HG02852 (cell line): Measurements from ENCODE around the gene OXCT1.
"Not testable (repeated sequence)": the region's sequence is repeated elsewhere in the genome, so short reads cannot be mapped to it uniquely, and the experiment has no call there.

ENCODE experiments used
- ATAC-seq: cut with Tn5 transposase; IDR thresholded peaks from one replicate; pipeline ENCODE4 v1.9.1; 2021; ENCODE audit warnings: mild to moderate bottlenecking, moderate library complexity; ENCODE audit not compliant: unreplicated experiment

The OXCT1 gene

GRCh38 chr5:41728281-41728680 is 141.9 kb downstream of the OXCT1 start:
- no peak for ATAC-seq

DNA sequence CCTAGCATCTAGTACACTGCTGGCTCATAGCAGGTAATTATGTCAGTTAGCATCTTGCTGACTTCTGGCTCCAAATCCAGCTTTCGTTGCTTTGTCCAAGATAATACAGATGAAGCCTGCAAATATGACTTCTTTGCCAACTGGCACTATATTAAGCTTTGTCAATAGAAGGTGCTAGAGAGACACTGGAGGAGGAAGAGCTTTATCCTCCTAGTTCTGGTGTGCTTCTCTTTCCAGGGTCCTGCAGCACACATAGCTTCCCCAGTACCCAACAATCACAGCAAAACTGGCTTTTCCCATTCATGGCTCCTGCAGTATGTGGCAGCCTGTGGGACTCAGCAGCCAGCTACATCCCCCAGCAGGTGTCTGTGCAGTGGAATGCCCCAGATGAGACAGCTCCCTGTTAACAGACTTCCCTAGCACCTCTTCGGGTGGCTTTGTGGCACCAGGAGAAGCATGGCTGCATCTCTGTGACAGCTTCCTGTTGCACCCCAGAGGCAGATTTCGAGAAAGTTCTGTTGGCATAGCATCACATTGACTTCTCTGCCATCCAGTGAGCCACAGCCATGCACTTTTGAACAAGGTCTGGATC is 147.8 kb downstream of the OXCT1 start:
- ATAC-seq, result no peak

- ATAC-seq, result no peak
Observed at GRCh38 chr5:41721516-41721915, 148.7 kb downstream of the OXCT1 start.

- ATAC-seq, result no peak
Observed at GRCh38 chr5:41716382-41716781, 153.8 kb downstream of the OXCT1 start.

GRCh38 chr5:41714446-41714845 is 155.8 kb downstream of the OXCT1 start:
- not testable (repeated sequence) for ATAC-seq

- peak; percentile 20 for ATAC-seq
Observed at GRCh38 chr5:41708604-41708940, 161.7 kb downstream of the OXCT1 start.

DNA sequence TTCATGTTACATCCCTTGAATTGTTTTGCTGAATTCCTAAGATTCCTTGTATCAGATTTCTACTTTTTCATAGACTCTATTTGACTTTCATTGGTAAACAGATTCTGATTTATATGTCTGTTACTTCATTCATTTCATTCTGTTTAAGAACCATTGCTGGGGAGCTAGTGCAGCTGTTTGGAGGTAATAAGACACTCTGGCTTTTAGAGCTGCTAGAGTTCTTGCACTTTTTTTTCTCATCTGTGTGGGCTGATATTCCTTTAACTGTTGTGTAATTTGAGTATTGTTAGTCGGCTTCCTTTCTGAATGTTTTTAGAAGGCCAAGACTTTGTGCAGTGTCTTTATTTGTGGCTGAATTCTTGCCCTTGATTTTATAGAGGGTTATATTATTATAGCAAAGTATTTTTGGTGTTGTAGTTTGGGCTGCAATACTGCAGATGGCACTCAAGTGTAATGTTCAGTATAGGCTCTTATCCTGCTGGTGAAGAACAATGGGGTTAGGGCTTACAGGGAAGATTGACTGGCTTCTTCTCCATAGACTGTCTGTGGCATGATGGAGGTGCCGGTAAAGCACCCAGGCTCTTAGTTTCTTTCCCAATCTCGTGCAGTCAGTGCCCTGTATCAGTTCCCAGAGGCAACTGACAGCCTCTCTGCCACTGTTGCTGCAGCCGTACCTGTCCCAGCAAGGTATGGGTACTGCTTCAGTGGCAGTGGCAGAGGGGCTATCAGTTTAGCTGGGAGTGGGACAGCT is 162.2 kb downstream of the OXCT1 start:
- peak; percentile 73 for ATAC-seq

DNA sequence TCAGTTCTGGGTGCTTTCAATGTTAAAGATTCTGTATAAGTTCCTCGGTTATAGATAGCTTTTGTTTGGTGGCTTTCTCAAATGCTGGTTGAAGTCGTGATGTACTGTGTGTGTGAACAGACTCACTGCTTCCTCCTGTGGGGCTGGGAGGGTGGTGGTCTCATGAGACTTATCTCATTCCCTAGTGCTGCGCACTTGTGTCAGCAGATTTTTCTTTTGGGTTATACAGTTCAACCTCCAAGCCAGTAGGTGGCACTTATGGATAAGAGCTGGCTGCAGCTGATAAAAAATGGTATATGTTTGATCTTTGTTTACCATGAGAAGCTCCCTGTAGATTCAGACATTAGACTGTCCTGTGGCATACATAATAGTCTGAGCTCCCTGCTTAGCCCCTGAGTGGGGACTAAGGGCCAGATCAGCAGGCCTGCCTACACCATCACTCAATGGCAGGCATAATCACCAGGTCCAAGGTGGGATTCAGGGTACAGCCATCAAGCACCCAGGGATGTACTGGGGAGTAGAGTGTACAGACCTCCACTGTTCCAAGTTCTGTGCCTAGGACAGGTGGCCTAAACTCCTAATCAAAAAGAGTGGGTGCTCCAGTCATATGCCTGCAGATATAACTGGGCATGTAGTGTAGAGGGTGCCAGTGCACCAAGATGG is 174.2 kb downstream of the OXCT1 start:
- ATAC-seq, result peak; percentile 82

- no peak for ATAC-seq
Observed at GRCh38 chr5:41686767-41687166, 183.5 kb downstream of the OXCT1 start.

GRCh38 chr5:41686191-41686590 is 184.0 kb downstream of the OXCT1 start:
- ATAC-seq, result no peak

- no peak for ATAC-seq
Observed at GRCh38 chr5:41683181-41683580, 187.0 kb downstream of the OXCT1 start.

GRCh38 chr5:41682641-41683040 is 187.6 kb downstream of the OXCT1 start:
- ATAC-seq, result no peak

- ATAC-seq, result no peak
Observed at GRCh38 chr5:41681840-41682239, 188.4 kb downstream of the OXCT1 start.
